GM18526 (cell line): ENCODE data around the gene FBLN2.

Source experiments
- POLR2A ChIP-seq: IDR thresholded peaks from 3 replicates; pipeline ENCODE4 v1.6.1; 2011; ENCODE audit not compliant: insufficient read length; ENCODE audit errors: extremely low read depth

Gene FBLN2

DNA sequence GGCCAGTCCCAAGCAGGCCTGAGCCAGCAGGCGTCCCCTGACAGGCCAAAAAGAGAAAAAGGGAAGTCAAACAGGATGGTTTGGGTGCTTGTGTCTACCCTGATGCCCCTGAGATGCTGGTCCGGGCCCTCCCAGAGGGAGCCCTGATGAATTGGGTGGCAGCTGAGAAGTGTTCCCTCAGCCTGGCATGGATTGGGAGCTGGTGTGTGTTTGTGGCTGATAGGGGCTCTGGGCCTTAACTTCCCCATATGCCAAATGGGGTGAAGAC, 1.4 kb downstream of the FBLN2 start:
- TF ChIP-seq POLR2A: no peak

DNA sequence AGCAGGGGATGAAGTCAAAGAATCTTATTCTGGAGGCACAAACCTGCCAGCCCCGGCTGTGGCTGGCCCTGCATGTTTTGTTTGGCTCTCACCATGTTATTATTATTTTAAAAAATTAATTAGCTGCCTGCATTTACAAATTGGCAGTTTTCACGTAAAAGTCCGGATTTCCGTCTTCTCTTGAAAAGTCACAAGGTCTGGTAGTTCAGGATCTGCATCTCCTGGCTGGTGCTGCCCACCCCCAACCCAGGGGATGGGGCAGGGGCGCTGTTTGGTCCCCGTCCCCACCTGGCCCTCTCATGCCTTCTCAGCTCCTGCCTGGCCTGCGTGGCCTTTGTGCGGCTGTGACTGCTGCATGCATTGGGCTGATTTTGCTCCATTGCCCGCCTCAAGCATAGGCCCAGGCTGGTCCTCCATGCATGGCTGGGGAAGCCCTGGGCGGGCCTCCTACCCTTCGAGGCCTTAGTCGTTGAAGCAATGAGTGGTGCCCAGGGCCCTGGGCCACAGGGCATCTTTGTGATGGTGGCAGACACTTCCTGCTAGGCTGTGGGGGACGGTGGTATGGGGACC, 2.0 kb downstream of the FBLN2 start:
- TF ChIP-seq POLR2A: no peak

DNA sequence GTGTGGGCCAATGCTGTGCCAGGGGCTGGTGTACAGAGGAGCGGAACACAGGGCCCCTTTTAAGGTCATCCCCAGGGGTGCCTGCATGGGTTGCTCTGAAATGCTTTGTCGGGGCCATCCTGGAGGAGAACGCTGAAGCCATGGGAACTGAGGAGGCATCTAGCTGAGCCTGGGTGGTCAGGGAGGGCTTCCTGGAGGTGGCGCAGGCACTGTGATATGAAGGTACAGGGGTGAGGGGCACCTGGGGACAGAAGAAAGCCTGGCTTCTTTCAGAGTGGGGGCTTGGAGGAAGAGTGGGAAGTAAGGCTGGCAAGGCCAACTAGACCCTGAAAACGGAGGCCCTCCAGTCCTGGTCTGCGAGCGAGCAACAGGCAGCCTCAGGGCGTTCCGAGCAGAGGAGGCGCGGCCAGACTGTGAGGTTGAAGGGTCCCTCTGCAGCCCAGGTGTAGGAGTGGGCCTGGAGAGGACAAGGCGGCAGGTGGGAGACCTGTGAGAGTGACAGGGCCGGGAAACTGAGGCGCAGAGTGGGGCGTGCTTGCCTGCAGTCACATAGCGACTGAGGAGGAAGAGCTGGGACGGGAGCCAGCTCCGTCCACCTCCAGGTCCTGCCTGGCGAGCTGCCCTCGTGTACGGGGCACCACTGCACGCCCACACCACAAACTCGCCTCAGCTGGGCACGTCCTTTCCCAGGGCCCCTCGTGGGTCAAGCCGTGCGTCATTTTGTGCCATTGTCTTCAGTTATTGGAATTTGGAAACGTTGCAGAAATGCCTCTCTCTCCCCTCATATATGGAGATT, 4.1 kb downstream of the FBLN2 start:
- TF ChIP-seq POLR2A: no peak

DNA sequence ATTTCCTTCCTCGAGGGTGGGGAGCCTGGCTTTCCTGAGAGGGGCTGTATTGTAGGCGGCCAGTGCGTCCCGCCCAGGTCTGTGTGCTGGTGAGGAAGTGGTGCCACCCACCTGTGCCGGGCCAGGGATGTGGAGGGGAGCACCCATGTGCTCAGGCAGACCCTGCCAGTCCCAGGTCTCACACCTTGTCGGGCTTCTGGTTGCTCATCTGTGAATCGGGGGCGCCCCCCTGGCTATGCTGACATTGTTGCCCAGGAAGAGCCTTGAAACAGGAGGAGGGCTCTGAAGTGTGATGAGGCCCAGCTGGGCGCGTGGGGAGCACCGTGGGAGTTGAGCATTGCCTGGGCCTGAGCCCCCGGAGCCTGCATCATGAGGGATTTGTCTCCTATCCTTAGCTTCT, 4.8 kb downstream of the FBLN2 start:
- no peak for TF ChIP-seq POLR2A

DNA sequence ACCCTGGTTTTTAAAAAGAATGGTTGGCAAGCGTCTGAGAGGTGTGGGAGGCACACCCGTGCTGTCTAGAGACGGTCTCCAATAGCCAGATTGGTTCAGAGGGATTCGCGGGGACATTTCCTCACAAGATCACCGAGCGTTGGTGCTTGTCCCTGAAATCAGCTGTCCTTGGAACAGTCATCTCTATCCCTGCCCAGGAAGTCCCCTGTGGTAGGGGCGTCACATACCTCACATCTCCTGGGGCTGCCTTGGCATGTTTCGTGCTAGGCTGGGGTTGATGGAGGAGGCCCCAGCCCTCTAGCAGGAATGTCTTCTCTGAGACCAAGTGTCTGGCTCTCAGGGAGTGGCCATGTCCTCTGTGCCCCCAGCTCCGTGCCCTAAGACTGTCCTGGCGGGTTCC, 6.8 kb downstream of the FBLN2 start:
- no peak for TF ChIP-seq POLR2A

DNA sequence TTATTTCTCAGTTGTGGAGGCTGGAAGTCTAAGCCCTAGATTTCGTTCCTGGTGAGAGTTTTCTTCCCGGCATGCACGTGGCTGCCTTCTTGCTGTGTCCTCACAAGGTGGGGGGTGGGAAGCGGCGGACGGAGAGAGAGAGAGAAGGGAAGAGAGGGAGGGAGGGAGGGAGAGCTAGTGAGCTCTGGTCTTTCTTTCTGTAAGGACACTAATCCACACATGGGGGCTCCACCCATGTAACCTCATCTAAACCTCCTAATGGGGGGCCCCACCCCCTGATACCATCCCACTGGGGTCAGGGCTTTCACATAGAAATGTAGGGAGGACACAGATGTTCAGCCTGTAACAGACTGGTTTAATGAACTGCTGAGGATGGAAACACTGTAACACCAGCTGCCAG, 7.3 kb downstream of the FBLN2 start:
- no peak for TF ChIP-seq POLR2A

DNA sequence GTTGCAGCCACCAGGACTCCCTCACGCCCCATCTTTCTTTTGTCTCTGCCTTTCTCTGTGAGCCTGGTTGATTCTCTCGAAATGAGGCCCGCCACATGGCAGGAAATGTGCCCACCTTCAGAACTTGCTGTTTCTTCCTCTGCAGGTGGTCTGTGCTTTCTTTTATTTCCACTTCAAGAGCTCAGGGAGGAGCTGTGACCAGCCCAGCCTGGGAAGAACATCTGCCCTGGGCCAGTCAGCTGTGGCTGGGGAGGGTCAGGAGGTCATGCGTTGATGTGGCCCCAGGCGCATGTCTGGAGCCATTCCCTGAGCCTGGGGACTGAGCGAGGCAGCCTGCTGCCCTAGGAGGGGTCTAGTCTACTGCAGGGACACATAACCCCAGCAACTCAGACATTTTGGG, 8.0 kb downstream of the FBLN2 start:
- TF ChIP-seq POLR2A: no peak

DNA sequence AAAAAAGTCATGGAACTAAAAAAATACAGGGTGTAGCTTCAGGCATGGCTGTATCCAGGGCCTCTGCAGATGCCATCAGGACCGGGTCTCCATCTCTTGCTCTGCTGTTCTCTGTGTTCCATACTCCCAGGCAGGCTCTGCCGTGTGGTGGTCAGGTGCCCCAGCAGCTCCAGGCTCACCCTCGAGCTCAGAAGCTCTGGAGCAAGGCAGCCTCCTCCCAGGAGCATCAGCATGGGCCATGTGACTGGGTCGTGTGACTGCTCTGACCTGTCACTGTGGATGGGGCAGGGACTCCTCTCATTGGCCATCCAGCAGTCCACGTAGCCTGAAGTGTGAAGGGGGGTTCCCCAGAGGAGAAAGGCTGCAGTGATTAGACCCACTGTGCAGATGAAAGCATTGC, 8.5 kb downstream of the FBLN2 start:
- TF ChIP-seq POLR2A: no peak

DNA sequence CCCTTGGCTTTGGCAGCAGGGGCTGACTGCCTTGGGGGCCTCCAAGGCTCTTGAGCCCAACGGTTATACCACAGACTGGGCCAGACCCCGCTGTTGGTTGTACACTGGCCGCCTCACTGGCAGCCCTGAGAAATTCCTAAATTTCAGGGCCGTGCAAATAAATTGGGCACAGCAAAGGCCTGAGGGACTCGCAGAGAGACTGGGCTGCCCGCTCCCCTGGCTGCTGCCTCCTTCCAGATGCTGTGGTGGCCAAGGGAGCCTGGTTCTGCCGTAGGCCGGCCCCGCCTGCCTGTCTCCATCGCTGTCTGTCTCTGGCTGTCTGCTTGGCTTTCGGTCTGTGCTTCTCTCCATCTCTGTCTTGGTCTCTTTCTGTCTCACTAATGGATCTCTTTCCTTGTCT, 9.0 kb downstream of the FBLN2 start:
- TF ChIP-seq POLR2A: no peak

DNA sequence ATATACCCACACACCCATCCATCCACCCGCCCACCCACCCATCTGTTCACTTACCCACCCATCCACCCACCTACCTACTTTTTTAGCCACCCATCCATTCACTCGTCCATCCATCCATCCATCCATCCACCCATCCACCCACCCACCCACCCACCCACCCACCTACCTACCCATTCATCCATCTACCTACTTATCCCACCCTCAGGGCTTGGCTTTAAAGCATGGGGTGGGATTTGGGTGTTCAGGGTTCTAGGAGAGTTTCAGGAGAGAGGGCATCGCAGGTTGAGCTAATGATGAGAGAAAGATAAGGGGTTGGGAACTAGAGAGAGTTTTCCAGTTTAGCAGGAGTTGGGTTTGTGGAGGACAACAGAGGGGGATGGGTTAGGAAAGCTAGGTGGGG, 9.7 kb downstream of the FBLN2 start:
- TF ChIP-seq POLR2A: no peak

DNA sequence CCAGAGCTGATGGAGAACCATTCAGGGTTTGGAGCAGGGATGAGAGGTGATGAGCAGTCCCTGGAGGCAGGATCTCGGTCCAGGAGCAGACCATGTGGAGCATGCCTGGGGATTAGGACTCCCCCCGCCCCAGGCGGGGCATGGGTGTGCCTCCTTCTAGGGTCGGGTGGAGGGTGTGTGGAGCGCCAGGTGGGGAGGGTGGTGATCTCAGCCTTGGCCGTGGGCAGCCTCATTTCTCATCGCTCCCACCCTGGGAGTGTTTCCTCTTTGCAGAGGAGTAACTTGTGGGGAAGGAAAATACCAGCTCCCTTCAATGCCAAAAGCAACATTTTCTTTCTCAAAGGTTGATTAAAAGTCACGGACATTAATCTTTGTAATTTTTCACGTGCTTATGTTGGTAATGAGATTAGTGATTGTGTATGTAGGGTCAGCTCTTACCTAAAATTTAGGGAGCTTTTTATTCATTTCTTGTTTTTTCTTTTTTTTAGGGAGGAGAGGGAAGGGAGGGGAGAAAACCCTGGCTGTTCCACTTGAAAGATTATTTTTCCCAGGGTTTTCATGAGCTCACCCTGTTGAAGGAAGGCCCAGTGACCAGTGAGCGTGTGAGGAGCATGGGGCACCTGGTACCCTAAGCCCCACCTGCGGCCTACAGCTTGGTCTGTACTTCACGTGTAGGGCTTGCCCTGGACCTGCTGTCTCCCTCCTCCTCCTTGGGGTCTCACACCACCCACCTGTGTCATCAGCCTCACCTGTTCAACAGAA, 11.0 kb downstream of the FBLN2 start:
- no peak for TF ChIP-seq POLR2A

DNA sequence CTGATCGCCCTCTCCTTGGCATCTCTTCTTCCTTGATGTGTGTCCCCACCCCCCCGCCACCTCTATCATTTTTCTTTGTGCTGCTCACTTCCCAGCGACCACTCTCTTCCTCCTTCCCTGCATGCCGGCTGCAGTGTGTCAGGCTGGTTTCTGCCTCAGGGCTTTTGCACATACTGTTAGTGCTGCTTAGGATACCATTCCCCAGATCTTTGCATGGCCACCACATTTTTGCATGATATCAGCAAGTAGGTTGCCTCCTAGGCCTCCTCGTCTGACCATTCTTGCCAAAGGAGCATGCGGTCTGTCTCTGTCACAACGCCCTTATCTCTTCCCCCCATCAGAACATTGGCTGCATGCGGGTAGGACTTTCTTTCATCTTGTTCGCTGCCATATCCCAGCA, 12.5 kb downstream of the FBLN2 start:
- TF ChIP-seq POLR2A: no peak

DNA sequence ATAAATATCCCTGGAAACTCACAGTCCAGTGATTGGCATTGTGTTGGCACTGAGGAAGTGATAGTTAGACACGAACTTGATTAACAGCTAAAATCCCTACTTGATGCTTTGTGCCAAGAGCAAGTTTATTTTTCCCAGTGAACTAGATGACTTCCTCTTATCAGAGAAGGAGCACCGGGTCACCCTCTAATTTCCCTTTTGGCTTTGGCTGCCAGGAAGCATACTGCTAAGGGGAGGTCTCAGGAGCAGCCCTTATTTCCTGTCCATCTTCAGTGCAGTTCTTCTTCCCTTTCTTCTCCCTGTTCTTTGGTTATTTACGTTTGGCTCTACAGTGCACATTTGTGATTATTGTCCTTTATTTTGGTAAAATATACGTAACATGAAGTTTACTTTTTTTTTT, 13.0 kb downstream of the FBLN2 start:
- TF ChIP-seq POLR2A: no peak

DNA sequence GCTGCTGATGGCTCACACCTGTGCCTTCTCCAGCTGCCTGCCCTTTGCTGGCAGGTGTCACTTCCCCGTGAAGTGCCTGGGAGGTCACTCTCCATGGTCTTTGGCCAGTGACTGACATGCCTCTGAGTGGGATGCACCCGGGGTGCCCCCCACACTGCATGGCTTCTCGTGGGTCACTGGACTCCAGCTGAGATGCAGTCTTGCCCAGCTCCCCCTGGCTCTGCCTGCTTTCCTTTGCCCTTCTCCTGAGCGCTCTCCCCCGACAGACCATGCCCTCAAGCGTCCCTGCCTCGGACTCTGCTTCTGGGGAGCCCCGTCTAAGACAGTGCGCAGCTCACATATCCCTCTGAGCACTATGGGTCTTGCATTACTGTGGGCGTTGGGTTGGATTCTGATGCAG, 14.4 kb downstream of the FBLN2 start:
- no peak for TF ChIP-seq POLR2A

DNA sequence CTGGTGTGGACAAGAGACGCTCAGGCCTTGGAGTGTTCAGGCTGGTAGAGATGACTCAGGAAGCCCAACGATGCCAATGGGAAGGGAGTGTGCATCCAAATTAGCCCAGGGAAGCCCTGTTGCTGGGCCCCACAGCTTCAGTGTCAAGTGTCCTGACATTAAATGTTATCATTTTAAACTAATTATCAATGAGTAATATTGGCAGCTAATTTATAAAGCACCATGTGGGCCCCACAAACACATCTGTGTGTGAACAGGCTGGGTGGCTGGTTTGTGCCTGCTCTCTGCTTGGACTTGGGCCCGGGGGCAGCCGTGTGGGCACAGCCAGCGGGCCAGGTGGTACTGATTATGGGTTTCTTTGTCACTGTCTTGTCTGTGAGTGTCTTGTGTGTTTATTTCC, 15.0 kb downstream of the FBLN2 start:
- no peak for TF ChIP-seq POLR2A

DNA sequence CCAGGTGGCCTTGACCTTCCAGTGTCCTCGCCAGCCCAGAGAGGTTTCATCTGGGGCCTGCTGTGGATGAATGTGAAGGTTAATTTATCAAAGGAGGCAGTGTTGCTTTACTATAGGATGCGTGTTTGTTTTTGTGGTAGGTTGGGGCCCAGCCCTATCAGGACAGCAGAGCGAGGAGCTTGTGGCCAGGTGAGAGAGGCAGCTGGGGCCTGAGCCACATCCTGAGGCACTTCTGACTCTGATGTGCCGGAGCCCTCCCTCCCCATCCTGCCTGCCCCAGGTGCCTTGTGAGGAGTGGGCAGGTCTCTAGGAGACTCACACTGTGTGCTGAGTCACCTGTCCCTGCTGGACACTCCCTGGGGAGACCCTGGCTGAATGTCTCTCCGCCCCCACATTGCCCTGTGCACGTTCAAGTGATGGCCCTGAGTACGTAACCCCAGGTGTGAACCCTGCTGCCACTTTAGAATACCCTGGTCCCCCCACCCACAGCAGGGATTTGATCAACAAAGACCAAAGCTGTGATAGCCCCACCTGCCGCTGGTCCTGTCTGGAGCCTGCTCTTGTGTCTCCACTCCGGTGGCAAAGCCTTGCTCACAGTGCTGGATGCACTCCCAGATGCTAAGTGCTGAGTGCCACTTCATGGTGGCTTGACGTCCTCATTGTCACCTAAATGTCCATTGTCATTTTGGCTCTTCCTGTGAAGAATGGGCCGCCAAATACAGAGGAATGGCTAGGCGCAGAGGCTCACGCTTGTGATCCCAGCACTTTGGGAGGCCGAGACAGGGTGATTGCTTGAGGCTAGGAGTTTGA, 16.0 kb downstream of the FBLN2 start:
- TF ChIP-seq POLR2A: no peak
